HEK293 (cell line): ENCODE measurements around the gene SH3GL1.

Experiments used
- CTCF ChIA-PET: fragments of 350-600 bp; formaldehyde crosslinking; extraction: SDS; loops from one replicate; lab custom pipeline; 2021; ENCODE audit warnings: antibody characterized with exemption; lab: Yijun Ruan, JAX
- POLR2A ChIA-PET: fragments of 300-600 bp; formaldehyde crosslinking; extraction: SDS; loops from one replicate; lab custom pipeline; 2020; ENCODE audit warnings: antibody characterized with exemption, inconsistent platforms; lab: Yijun Ruan, JAX
- H3K27ac ChIP-seq: fragments of 200-500 bp; sonication (Bioruptor generic); 2 replicates; pipeline ENCODE4 v1.5.1; 2014; ENCODE audit warnings: low read depth, low read length, control low read depth, inconsistent platforms; ENCODE audit errors: extremely low read depth
- H3K36me3 ChIP-seq, 2 experiments: fragments of 200-500 bp in 1 of 2; sonication (Bioruptor generic) in 1 of 2; 1 replicate in 1 of 2; 2 replicates in 1 of 2; pipeline ENCODE4 v1.5.1; 2014 to 2017; ENCODE audit warnings: inconsistent platforms in 2 of 2, low read length in 2 of 2; ENCODE audit not compliant: control insufficient read depth in 2 of 2, insufficient read depth in 1 of 2
- H3K4me1 ChIP-seq: fragments of 200-500 bp; sonication (Bioruptor generic); 2 replicates; pipeline ENCODE4 v1.5.1; 2014; ENCODE audit warnings: mild to moderate bottlenecking, low read length, inconsistent platforms; ENCODE audit not compliant: control insufficient read depth, insufficient read depth
- H3K4me3 ChIP-seq: 2 replicates; pipeline ENCODE4 v1.5.1; 2011; ENCODE audit warnings: low read depth, mild to moderate bottlenecking, control low read depth, low read length, moderate library complexity
- H3K9me3 ChIP-seq: fragments of 200-500 bp; sonication (Bioruptor generic); 2 replicates; pipeline ENCODE4 v1.5.1; 2014; ENCODE audit warnings: low read depth, low read length, inconsistent platforms; ENCODE audit not compliant: control insufficient read depth, insufficient read depth
- BCL11B ChIP-seq: fragments of 450-650 bp; formaldehyde crosslinking; IDR thresholded peaks from 2 replicates; pipeline ENCODE4 v1.5.1; 2016; ENCODE audit warnings: low read depth, missing biosample characterization, missing genetic modification characterization
- GLIS1 ChIP-seq: fragments of 450-650 bp; formaldehyde crosslinking; IDR thresholded peaks from 2 replicates; pipeline ENCODE4 v1.5.1; 2016; ENCODE audit warnings: missing biosample characterization, missing genetic modification characterization
- IKZF3 ChIP-seq: fragments of 450-650 bp; IDR thresholded peaks from 2 replicates; pipeline ENCODE4 v1.5.0; 2018; ENCODE audit warnings: missing biosample characterization, mild to moderate bottlenecking, missing genetic modification characterization, moderate library complexity
- KLF7 ChIP-seq: fragments of 450-650 bp; formaldehyde crosslinking; IDR thresholded peaks from 2 replicates; pipeline ENCODE4 v1.5.1; 2016; ENCODE audit warnings: missing biosample characterization, missing genetic modification characterization, borderline replicate concordance
- TCF7L2 ChIP-seq: IDR thresholded peaks from 2 replicates; pipeline ENCODE4 v1.6.1; 2011; ENCODE audit warnings: low read depth, mild to moderate bottlenecking, inconsistent platforms, low read length, moderate library complexity, borderline replicate concordance
- ZBTB20 ChIP-seq: fragments of 450-650 bp; formaldehyde crosslinking; IDR thresholded peaks from 2 replicates; pipeline ENCODE4 v1.5.1; 2016; ENCODE audit warnings: missing biosample characterization, missing genetic modification characterization
- ZBTB8A ChIP-seq: fragments of 450-650 bp; formaldehyde crosslinking; IDR thresholded peaks from 2 replicates; pipeline ENCODE4 v1.5.1; 2016; ENCODE audit warnings: missing biosample characterization, missing genetic modification characterization
- ZNF157 ChIP-seq: fragments of 450-650 bp; formaldehyde crosslinking; IDR thresholded peaks from 2 replicates; pipeline ENCODE4 v1.5.1; 2016; ENCODE audit warnings: missing biosample characterization, missing genetic modification characterization
- ZNF169 ChIP-seq: fragments of 450-650 bp; formaldehyde crosslinking; IDR thresholded peaks from 2 replicates; pipeline ENCODE4 v1.5.1; 2016; ENCODE audit warnings: missing biosample characterization, missing genetic modification characterization
- ZNF292 ChIP-seq: fragments of 450-650 bp; formaldehyde crosslinking; IDR thresholded peaks from 2 replicates; pipeline ENCODE4 v1.5.1; 2016; ENCODE audit warnings: low read depth, missing biosample characterization, missing genetic modification characterization, borderline replicate concordance
- ZNF341 ChIP-seq: fragments of 450-650 bp; formaldehyde crosslinking; IDR thresholded peaks from 2 replicates; pipeline ENCODE4; 2016; ENCODE audit warnings: low read depth, missing biosample characterization, missing genetic modification characterization
- ZNF394 ChIP-seq: fragments of 450-650 bp; formaldehyde crosslinking; IDR thresholded peaks from 2 replicates; pipeline ENCODE4 v1.5.1; 2016; ENCODE audit warnings: missing biosample characterization, missing genetic modification characterization, mild to moderate bottlenecking, moderate library complexity, borderline replicate concordance
- ZNF843 ChIP-seq: fragments of 450-650 bp; formaldehyde crosslinking; IDR thresholded peaks from 2 replicates; pipeline ENCODE4 v1.5.1; 2016; ENCODE audit warnings: missing biosample characterization, missing genetic modification characterization
- TF ChIP-seq, protein P1 (sequence below): fragments of 450-650 bp; formaldehyde crosslinking; IDR thresholded peaks from 2 replicates; pipeline ENCODE4 v1.5.1; 2016; ENCODE audit warnings: missing biosample characterization, missing genetic modification characterization
- TF ChIP-seq, protein P2 (sequence below): fragments of 450-650 bp; formaldehyde crosslinking; IDR thresholded peaks from 2 replicates; pipeline ENCODE4 v1.5.1; 2016; ENCODE audit warnings: missing biosample characterization, missing genetic modification characterization
- TF ChIP-seq, protein P3 (sequence below): fragments of 450-650 bp; formaldehyde crosslinking; IDR thresholded peaks from 2 replicates; pipeline ENCODE4 v1.5.1; 2017; ENCODE audit warnings: missing biosample characterization, missing genetic modification characterization
- TF ChIP-seq, protein P4 (sequence below): fragments of 450-650 bp; formaldehyde crosslinking; IDR thresholded peaks from 2 replicates; pipeline ENCODE4 v1.5.1; 2016; ENCODE audit warnings: missing biosample characterization, missing genetic modification characterization
- TF ChIP-seq, protein P5 (sequence below): fragments of 450-650 bp; formaldehyde crosslinking; IDR thresholded peaks from 2 replicates; pipeline ENCODE4 v1.5.1; 2017; ENCODE audit warnings: missing biosample characterization, missing genetic modification characterization

The SH3GL1 gene

DNA sequence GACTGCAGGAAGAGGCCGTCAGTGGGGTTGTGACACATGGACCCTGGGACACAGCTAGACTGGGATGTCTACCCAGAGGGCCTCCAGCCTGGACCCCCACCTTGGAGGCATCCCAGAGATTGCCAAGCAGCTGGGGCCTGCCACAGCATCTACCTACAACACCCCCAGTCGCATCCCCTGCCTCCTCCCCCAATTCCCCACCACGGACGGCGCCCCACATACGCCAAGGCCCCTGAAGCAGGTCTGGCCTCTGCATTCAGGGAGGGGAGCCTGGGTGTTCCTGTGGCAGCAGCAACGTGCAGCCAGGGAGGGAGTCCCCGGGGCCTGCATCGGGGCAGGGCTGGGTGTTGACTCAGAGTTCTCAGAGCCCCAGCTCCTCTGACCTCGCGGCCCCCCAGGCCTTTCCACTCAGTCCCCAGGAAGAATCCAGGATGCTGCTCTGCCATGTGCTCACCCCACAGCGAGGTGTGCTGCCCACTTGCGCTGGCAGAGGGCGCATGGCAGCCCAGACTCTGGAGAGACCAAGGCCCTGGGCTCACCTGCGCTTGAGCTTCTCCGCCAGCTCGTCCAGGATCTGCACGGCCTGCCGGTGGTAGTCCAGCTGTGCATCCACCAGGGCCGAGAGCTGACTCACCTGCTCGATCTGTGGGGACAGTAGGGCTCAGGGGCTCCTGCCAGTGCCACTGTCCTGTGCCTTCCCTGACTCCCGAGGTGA, 37.4 kb downstream of the SH3GL1 start (continued):
- TF ChIP-seq, protein P1, sequence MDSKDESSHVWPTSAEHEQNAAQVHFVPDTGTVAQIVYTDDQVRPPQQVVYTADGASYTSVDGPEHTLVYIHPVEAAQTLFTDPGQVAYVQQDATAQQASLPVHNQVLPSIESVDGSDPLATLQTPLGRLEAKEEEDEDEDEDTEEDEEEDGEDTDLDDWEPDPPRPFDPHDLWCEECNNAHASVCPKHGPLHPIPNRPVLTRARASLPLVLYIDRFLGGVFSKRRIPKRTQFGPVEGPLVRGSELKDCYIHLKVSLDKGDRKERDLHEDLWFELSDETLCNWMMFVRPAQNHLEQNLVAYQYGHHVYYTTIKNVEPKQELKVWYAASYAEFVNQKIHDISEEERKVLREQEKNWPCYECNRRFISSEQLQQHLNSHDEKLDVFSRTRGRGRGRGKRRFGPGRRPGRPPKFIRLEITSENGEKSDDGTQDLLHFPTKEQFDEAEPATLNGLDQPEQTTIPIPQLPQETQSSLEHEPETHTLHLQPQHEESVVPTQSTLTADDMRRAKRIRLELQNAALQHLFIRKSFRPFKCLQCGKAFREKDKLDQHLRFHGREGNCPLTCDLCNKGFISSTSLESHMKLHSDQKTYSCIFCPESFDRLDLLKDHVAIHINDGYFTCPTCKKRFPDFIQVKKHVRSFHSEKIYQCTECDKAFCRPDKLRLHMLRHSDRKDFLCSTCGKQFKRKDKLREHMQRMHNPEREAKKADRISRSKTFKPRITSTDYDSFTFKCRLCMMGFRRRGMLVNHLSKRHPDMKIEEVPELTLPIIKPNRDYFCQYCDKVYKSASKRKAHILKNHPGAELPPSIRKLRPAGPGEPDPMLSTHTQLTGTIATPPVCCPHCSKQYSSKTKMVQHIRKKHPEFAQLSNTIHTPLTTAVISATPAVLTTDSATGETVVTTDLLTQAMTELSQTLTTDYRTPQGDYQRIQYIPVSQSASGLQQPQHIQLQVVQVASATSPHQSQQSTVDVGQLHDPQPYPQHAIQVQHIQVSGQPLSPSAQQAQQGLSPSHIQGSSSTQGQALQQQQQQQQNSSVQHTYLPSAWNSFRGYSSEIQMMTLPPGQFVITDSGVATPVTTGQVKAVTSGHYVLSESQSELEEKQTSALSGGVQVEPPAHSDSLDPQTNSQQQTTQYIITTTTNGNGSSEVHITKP, result no peak
- TF ChIP-seq, protein P2, sequence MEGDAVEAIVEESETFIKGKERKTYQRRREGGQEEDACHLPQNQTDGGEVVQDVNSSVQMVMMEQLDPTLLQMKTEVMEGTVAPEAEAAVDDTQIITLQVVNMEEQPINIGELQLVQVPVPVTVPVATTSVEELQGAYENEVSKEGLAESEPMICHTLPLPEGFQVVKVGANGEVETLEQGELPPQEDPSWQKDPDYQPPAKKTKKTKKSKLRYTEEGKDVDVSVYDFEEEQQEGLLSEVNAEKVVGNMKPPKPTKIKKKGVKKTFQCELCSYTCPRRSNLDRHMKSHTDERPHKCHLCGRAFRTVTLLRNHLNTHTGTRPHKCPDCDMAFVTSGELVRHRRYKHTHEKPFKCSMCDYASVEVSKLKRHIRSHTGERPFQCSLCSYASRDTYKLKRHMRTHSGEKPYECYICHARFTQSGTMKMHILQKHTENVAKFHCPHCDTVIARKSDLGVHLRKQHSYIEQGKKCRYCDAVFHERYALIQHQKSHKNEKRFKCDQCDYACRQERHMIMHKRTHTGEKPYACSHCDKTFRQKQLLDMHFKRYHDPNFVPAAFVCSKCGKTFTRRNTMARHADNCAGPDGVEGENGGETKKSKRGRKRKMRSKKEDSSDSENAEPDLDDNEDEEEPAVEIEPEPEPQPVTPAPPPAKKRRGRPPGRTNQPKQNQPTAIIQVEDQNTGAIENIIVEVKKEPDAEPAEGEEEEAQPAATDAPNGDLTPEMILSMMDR (tag by site-specific recombination), result peak; percentile 59
- TF ChIP-seq, all 188 proteins: peak for 5

DNA sequence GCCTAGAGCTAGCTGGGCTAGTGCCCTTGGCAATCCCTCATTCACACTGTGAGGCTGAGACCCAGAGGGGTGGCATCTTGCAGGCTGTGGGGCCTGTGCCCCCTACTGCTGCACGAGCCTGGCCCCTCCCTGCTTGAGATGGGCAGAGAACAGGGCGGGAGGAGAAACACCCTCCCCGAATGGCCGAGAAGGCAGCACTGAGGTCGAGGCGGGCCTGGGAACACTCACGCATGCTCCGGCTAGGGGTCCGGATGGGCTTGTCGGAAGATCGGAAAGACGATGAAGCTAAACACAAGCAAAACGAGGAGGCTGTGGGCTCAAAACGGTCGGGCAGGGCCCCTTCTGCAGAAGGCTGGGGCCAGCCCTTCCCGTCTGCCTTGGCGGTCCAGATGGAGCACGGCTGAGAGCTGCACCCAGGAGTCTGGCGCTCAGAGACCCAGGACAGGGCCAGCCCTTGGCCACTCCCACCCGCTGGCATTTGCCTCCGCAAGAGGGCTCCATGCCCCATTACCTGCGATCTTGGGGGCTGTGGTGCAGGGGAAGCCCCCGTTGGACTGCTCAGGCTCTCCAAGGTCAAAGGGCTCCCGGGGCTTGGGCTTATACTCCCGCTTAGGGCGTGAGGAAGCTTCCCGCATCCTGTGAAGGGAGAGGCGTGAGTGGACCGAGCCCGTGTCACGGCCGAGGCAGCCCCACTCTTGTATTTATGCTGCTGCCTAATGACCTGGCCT, 38.1 kb downstream of the SH3GL1 start:
- CTCF ChIA-PET, result interaction anchor here (0.6 to 2.7 kb wide), 5 partner anchors 9 to 428 kb away, joined by 3 to 17 read pairs (median 11); partner anchors contain the start of gene SH3GL1
- Histone ChIP-seq H3K36me3 (peaks cover 9 to 83% of the 10 kb centered on the region in 2 experiments; a peak in 2 of 3 replicates), H3K4me1 (no peaks in the 10 kb centered on the region), H3K9me3 (no peaks in the 10 kb centered on the region), H3K27ac (no peak overlapping the region), H3K4me3 (no peak overlapping the region)
- POLR2A ChIA-PET, result interaction anchor here (1.2 to 3.6 kb wide), 5 partner anchors 13 to 95 kb away, joined by 3 to 15 read pairs (median 5); partner anchors contain the start of gene MPND
- no peak for TF ChIP-seq ZNF843 (tag by site-specific recombination)
- no peak for TF ChIP-seq TCF7L2
- 0 out of 2 replicates have a peak, but pooled peaks have one; percentile 6 for TF ChIP-seq ZBTB8A
- TF ChIP-seq GLIS1 (tag by site-specific recombination), result no peak
- peak; percentile 37; the same call in 1 of the 2 replicates for TF ChIP-seq BCL11B
- TF ChIP-seq ZNF394, result 0 out of 2 replicates have a peak, but pooled peaks have one; percentile 2
- TF ChIP-seq, all 188 proteins: peak for 3

DNA sequence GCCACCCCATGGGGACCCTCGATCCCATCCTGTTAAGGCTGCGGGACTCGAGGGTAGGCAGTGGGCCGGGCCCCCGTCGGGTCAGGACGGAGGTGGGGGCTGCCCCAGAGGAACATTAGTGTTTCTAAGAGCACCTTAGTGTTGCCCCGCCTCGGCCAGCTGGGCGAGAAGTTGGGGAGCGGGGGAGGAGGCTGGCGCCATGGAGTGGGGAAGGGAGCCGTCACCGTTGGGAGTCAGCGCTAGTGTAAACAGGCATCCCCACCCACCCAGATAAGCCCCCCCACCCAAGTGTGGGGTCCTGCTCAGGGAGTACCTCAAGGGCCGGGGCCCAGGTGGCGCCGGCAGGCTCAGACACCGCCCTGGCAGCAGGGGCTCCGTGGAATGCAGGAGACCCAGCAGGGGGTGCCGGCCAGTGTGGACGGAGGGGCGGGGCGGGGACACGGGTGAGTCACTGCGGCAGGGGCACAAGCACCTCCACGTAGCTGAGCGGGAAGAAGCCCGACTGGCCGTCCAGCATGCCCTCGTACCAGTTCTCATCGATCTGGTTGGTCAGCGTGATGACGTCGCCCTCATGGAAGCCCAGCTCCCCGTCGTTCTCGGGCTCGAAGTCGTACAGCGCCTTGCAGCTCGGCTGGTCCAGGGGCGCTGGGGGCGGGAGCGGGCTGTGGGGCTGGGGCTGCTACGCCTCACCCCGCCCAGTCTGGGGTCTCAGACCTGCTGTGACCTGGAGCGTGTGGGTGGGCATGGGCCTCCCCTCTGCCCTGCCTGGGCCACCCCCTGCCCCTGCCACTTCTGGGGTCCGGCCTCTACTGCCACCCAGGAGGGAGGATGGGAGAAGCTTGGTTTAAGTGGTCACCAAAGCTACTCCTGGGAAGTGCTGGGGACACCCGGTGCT, 38.9 kb downstream of the SH3GL1 start:
- Histone ChIP-seq H3K27ac (0 out of 2 replicates have a peak overlapping the region, but pooled peaks have one; percentile 11), H3K36me3 (peaks cover 9 to 77% of the 10 kb centered on the region in 2 experiments; a peak in 2 of 3 replicates)
- POLR2A ChIA-PET, result interaction anchor here (1.8 kb wide), 1 partner anchor 19 kb away, joined by 5 read pairs; no protein-coding TSS in a partner anchor
- TF ChIP-seq, protein P3, sequence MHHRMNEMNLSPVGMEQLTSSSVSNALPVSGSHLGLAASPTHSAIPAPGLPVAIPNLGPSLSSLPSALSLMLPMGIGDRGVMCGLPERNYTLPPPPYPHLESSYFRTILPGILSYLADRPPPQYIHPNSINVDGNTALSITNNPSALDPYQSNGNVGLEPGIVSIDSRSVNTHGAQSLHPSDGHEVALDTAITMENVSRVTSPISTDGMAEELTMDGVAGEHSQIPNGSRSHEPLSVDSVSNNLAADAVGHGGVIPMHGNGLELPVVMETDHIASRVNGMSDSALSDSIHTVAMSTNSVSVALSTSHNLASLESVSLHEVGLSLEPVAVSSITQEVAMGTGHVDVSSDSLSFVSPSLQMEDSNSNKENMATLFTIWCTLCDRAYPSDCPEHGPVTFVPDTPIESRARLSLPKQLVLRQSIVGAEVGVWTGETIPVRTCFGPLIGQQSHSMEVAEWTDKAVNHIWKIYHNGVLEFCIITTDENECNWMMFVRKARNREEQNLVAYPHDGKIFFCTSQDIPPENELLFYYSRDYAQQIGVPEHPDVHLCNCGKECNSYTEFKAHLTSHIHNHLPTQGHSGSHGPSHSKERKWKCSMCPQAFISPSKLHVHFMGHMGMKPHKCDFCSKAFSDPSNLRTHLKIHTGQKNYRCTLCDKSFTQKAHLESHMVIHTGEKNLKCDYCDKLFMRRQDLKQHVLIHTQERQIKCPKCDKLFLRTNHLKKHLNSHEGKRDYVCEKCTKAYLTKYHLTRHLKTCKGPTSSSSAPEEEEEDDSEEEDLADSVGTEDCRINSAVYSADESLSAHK (tag by site-specific recombination), result no peak
- TF ChIP-seq ZBTB20 (no peak), ZNF169 (no peak), IKZF3 (tag by site-specific recombination) (no peak), KLF7 (tag by site-specific recombination) (no peak), ZNF341 (no peak), ZNF292 (tag by site-specific recombination) (no peak), ZNF157 (no peak)
- TF ChIP-seq, protein P4, sequence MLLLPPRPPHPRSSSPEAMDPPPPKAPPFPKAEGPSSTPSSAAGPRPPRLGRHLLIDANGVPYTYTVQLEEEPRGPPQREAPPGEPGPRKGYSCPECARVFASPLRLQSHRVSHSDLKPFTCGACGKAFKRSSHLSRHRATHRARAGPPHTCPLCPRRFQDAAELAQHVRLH, result no peak
- TF ChIP-seq, protein P5, sequence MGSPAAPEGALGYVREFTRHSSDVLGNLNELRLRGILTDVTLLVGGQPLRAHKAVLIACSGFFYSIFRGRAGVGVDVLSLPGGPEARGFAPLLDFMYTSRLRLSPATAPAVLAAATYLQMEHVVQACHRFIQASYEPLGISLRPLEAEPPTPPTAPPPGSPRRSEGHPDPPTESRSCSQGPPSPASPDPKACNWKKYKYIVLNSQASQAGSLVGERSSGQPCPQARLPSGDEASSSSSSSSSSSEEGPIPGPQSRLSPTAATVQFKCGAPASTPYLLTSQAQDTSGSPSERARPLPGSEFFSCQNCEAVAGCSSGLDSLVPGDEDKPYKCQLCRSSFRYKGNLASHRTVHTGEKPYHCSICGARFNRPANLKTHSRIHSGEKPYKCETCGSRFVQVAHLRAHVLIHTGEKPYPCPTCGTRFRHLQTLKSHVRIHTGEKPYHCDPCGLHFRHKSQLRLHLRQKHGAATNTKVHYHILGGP (tag by site-specific recombination), result no peak

More for the DNA sequence above, 38.9 kb downstream of the SH3GL1 start:
- H3K9me3 ChIP-seq, result no peaks in the 10 kb centered on the region
- no peaks in the 10 kb centered on the region for H3K4me1 ChIP-seq
- no peak overlapping the region for H3K4me3 ChIP-seq
- CTCF ChIA-PET, result interaction anchor here (0.7 to 2.7 kb wide), 6 partner anchors 8 to 94 kb away, joined by 3 to 17 read pairs (median 8); partner anchors contain the start of gene SH3GL1
